GM12864 (cell line): ENCODE data around the gene GALNT7.
A peak's percentile ranks its signal among the peaks of the same experiment; 100 is the strongest.
"Not testable (repeated sequence)": the region's sequence is repeated elsewhere in the genome, so short reads cannot be mapped to it uniquely, and the experiment has no call there.

Experiments
- DNase-seq: peaks from one replicate; pipeline ENCODE4 v3.0.0-alpha.2; 2011; ENCODE audit warnings: low read depth
- H3K4me3 ChIP-seq: 2 replicates; pipeline ENCODE4 v1.5.1; 2011; ENCODE audit warnings: mild to moderate bottlenecking, low read depth, low read length, control low read depth
- TF ChIP-seq, protein P1 (sequence below): IDR thresholded peaks from 2 replicates; pipeline ENCODE4 v1.5.1; 2011; ENCODE audit warnings: low read depth, mild to moderate bottlenecking, moderate library complexity, low read length, control low read depth, inconsistent platforms; ENCODE audit errors: missing control alignments

GALNT7 gene, protein sequence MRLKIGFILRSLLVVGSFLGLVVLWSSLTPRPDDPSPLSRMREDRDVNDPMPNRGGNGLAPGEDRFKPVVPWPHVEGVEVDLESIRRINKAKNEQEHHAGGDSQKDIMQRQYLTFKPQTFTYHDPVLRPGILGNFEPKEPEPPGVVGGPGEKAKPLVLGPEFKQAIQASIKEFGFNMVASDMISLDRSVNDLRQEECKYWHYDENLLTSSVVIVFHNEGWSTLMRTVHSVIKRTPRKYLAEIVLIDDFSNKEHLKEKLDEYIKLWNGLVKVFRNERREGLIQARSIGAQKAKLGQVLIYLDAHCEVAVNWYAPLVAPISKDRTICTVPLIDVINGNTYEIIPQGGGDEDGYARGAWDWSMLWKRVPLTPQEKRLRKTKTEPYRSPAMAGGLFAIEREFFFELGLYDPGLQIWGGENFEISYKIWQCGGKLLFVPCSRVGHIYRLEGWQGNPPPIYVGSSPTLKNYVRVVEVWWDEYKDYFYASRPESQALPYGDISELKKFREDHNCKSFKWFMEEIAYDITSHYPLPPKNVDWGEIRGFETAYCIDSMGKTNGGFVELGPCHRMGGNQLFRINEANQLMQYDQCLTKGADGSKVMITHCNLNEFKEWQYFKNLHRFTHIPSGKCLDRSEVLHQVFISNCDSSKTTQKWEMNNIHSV

GRCh38 chr4:173168396-173169177, at the start of gene GALNT7:
Gene GALNT7 (plus strand): TSS chr4:173168811. CDS start chr4:173168836, 25 bp downstream.
- peak within 1 kb of the TSS; percentile 85 for H3K4me3 ChIP-seq
- TF ChIP-seq, protein P1, sequence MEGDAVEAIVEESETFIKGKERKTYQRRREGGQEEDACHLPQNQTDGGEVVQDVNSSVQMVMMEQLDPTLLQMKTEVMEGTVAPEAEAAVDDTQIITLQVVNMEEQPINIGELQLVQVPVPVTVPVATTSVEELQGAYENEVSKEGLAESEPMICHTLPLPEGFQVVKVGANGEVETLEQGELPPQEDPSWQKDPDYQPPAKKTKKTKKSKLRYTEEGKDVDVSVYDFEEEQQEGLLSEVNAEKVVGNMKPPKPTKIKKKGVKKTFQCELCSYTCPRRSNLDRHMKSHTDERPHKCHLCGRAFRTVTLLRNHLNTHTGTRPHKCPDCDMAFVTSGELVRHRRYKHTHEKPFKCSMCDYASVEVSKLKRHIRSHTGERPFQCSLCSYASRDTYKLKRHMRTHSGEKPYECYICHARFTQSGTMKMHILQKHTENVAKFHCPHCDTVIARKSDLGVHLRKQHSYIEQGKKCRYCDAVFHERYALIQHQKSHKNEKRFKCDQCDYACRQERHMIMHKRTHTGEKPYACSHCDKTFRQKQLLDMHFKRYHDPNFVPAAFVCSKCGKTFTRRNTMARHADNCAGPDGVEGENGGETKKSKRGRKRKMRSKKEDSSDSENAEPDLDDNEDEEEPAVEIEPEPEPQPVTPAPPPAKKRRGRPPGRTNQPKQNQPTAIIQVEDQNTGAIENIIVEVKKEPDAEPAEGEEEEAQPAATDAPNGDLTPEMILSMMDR: no peak
- no peak for DNase-seq

- DNase-seq, H3K4me3 ChIP-seq: not testable (repeated sequence)
Observed at GRCh38 chr4:173118819-173119218, 49.8 kb upstream of the GALNT7 start.

DNA sequence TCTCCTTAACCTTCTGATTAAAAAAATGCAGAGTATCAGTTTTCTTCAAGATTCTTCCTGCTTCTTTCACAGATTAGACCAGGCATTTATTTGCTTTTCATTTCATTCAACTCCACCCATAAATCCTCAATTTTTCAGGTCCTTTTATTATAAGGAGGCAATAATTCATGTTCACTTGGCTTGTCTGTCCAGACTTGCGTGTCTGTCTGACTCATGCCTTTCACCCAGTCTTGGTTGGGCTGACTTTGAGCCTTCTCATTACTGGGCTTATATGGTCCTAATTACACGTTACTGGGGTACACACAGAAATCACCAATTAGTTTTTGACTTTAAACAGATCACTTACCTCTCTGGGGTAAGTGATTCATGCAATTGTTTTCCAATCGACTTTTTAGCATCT, 48.8 kb upstream of the GALNT7 start:
- TF ChIP-seq, protein P1: no peak
- DNase-seq: no peak
- H3K4me3 ChIP-seq: no peak overlapping the region

GRCh38 chr4:173121076-173121561, 47.5 kb upstream of the GALNT7 start:
- TF ChIP-seq, protein P1: no peak
- DNase-seq: peak; percentile 19

GRCh38 chr4:173124209-173124865, 44.3 kb upstream of the GALNT7 start:
- no peak overlapping the region for H3K4me3 ChIP-seq
- DNase-seq: no peak
- TF ChIP-seq, protein P1: no peak

More at GRCh38 chr4:173121076-173121561, 47.5 kb upstream of the GALNT7 start:
- H3K4me3 ChIP-seq: no peak overlapping the region

DNA sequence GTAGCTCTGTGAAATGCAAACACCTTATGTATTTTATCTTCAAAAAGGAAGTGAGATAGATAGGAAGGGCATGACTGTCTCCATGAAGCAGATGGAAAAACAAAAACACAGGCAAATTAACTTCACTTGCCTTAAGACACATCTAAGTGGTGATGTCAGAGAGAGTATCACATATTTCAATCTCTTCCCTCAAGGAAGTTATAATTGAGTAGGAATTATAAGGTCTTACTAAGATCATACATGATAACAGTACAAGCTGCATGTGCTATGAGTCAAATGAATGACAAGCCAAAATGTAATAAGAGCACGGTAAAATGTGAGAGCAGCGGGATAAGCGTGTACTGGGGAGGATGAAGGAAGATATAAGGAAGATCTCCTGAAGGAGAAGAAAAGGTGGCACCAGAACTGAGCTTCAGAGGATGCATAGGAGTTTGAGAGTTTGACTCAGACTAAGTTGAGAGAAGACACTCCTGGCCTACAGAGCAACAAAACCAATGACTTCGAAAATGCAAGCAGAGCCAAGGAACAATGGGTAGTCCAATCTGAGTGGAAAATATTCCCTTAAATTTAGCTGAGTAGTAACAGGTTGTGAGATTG, 43.3 kb upstream of the GALNT7 start:
- H3K4me3 ChIP-seq: no peak overlapping the region
- no peak for DNase-seq
- TF ChIP-seq, protein P1: no peak
